Natural killer cell treated with Interleukin-12 subunit alpha and Interleukin-12 subunit beta and Interleukin-15 and Interleukin-18, amount 100 ng/mL, for 72 hours (primary cell): ENCODE measurements around the gene AWAT2. TPM values are rescaled to one million over a fixed set of nuclear protein-coding genes. Genes with fewer than 3 reads are reported as not detected.

Source experiments
- ATAC-seq, 2 donors: fragments of 150-1000 bp; cut with Tn5 transposase in 1 of 2; sonication (Bioruptor Pico), chemical (Tn5 transposase) in 1 of 2; 2 replicates each; pipeline ENCODE4 v1.10.0; 2021
- DNase-seq: peaks from one replicate; pipeline ENCODE4 v3.0.0; 2022; ENCODE audit warnings: low spot score
- H3K27ac Mint-ChIP-seq, 2 donors: 1 replicate in 1 of 2; 2 replicates in 1 of 2; pipeline ENCODE4 v1.8.0; 2022; ENCODE audit warnings: mixed read lengths in 2 of 2, mild to moderate bottlenecking in 1 of 2, moderate library complexity in 1 of 2
- H3K27me3 Mint-ChIP-seq, 2 donors: 1 replicate in 1 of 2; 2 replicates in 1 of 2; pipeline ENCODE4 v1.8.0; 2022; ENCODE audit warnings: mixed read lengths in 2 of 2
- H3K36me3 Mint-ChIP-seq: one replicate; pipeline ENCODE4 v1.8.0; 2022; ENCODE audit warnings: mixed read lengths
- H3K4me1 Mint-ChIP-seq, 2 donors: 1 replicate in 1 of 2; 2 replicates in 1 of 2; pipeline ENCODE4 v1.8.0; 2022; ENCODE audit warnings: low read depth in 2 of 2, mixed read lengths in 2 of 2, mild to moderate bottlenecking in 1 of 2
- H3K4me3 Mint-ChIP-seq: one replicate; pipeline ENCODE4 v1.8.0; 2022; ENCODE audit warnings: mixed read lengths
- H3K9me3 Mint-ChIP-seq: 2 replicates; pipeline ENCODE4 v1.8.0; 2022; ENCODE audit warnings: mixed read lengths
- total RNA-seq, 2 donors: library from RNA; stranded (reverse); gene quantifications; one replicate each; pipeline ENCODE4 v1.2.3, GENCODE V29; 2022

Gene AWAT2
- total RNA-seq, 2 donors from 2014 or later, result not detected

DNA sequence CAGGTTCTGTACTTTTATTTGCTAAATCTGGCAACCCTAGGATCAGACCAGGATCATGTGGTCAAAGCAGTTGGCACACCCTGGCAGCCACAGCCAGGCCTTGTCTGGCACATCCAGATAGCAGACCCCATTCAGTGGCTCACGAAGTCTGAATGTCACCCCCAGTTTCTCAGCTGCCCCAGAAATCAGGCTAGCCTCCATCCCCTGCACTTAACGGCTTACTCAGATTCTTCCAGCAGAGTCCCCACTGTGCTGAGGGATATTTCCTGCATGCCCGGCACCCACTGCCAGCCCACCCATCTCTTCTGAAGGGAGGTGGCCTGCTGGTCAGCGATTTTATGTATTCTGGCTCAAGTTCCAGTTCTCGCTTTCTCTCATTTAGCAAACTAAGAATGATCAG is 4.7 kb upstream of the AWAT2 start:
- H3K27ac Mint-ChIP-seq, result no peak overlapping the region
- ATAC-seq, result no peak
- H3K4me1 Mint-ChIP-seq, result no peaks in the 10 kb centered on the region
- H3K27me3 Mint-ChIP-seq, result peaks cover 0 to 21% of the 10 kb centered on the region in 2 donors
- H3K4me3 Mint-ChIP-seq, result no peak overlapping the region
- H3K9me3 Mint-ChIP-seq, result no peaks in the 10 kb centered on the region
- DNase-seq, result no peak
- H3K36me3 Mint-ChIP-seq, result no peaks in the 10 kb centered on the region

- Mint-ChIP-seq H3K9me3 (no peaks in the 10 kb centered on the region), H3K4me1 (no peaks in the 10 kb centered on the region), H3K27me3 (peaks cover 7 to 21% of the 10 kb centered on the region in 2 donors), H3K27ac (no peak overlapping the region), H3K4me3 (no peak overlapping the region), H3K36me3 (no peaks in the 10 kb centered on the region)
- peak in 1 of 2 donors; percentile 30 for ATAC-seq
- no peak for DNase-seq
Measured at GRCh38 chrX:70052895-70053615, 3.3 kb upstream of the AWAT2 start.

DNA sequence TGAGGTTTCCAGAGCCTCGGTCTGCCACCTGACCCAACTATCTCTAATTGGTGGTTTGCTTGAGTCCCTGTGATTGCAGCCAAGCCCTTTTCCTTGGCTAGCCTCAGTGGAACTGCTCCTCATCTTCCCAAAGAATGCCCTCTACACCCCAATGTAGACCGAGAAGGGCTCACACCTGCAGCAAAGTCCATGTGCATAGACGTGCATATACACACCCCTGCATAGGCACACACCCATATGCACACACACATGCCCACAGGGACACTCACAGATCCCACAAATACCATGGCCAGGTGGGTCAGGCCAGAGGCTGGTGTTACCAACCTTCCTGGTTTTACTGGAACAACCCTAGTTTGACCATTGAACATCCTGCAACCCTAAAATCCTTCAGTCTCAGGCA is 332 bp downstream of the AWAT2 start:
- Mint-ChIP-seq H3K27ac (no peak overlapping the region), H3K4me3 (no peak overlapping the region), H3K36me3 (no peaks in the 10 kb centered on the region), H3K9me3 (no peaks in the 10 kb centered on the region), H3K4me1 (no peaks in the 10 kb centered on the region), H3K27me3 (peaks cover 11 to 18% of the 10 kb centered on the region in 2 donors)
- no peak for DNase-seq
- no peak for ATAC-seq

GRCh38 chrX:70046978-70047377 is 2.8 kb downstream of the AWAT2 start:
- no peaks in the 10 kb centered on the region for H3K9me3 Mint-ChIP-seq
- ATAC-seq (no peak), DNase-seq (no peak)
- H3K4me3 Mint-ChIP-seq, result no peak overlapping the region
- no peak overlapping the region for H3K27ac Mint-ChIP-seq
- peaks cover 11 to 16% of the 10 kb centered on the region in 2 donors for H3K27me3 Mint-ChIP-seq
- H3K4me1 Mint-ChIP-seq, result no peaks in the 10 kb centered on the region
- no peaks in the 10 kb centered on the region for H3K36me3 Mint-ChIP-seq

DNA sequence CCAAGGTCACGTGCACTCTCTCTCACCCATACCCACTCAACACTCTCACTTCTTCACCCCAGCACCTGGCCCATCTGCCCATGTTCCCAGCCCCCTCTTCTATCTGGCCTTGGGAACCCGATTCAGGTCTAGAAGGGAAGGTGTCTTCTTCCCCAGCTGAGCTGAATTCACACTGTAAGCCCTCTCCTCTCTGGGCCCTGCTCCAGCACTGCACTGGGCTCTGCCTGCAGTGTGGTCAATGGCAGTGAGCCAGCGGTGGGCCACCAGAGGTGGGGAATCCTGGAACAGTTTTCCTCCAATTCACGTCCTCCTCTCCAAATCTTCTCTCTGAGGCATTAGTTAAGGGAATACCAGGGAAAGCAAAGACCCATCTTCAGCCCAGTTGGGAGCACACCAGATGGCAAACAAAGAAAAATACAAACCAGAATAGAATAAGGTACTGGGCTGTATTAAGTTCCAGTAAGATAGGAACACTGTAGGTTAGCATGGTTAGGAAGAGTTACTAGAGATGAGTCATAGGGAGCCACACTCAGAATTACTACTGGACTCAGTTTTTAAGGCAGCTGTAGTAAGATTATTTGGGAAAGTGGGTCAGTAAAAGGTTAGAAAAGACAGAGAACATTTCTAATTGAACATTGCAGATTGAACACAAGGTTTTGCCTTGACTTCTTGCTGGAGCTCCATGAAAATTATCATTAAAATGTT is 5.0 kb downstream of the AWAT2 start:
- ATAC-seq, result peak in 1 of 2 donors; percentile 40

DNA sequence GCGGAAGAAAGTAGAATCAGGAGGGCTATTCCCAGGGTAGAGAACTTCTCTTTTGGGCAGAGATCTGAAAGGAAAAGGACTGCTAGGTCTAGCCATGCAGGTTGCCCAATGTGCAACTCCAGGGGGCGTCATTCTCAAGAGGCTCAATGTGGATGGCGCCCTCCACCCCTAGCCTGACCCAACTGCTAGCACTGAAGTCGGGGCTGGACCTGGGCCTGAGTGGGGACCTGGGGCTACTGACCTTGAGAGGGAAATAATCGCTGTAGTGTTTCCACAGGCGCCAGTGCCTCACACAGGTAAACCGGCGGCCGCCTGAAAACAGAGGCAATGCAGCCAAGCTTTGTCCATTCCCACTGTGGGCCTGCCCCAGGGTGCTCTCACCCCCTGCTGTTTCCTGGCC is 6.1 kb downstream of the AWAT2 start:
- H3K9me3 Mint-ChIP-seq, result no peaks in the 10 kb centered on the region
- H3K4me1 Mint-ChIP-seq, result no peaks in the 10 kb centered on the region
- no peak overlapping the region for H3K27ac Mint-ChIP-seq
- H3K36me3 Mint-ChIP-seq, result no peaks in the 10 kb centered on the region
- H3K27me3 Mint-ChIP-seq, result peaks cover 10 to 16% of the 10 kb centered on the region in 2 donors
- no peak for DNase-seq
- ATAC-seq, result peak in 1 of 2 donors; percentile 2
- H3K4me3 Mint-ChIP-seq, result no peak overlapping the region

More for the DNA sequence above, 5.0 kb downstream of the AWAT2 start:
- H3K4me3 Mint-ChIP-seq, result no peak overlapping the region
- peaks cover 11 to 16% of the 10 kb centered on the region in 2 donors for H3K27me3 Mint-ChIP-seq
- no peak for DNase-seq
- H3K4me1 Mint-ChIP-seq, result no peaks in the 10 kb centered on the region
- H3K9me3 Mint-ChIP-seq, result no peaks in the 10 kb centered on the region
- H3K27ac Mint-ChIP-seq, result no peak overlapping the region
- no peaks in the 10 kb centered on the region for H3K36me3 Mint-ChIP-seq

GRCh38 chrX:70042399-70043371 is 7.1 kb downstream of the AWAT2 start:
- Mint-ChIP-seq H3K4me3 (no peak overlapping the region), H3K36me3 (no peaks in the 10 kb centered on the region), H3K4me1 (no peaks in the 10 kb centered on the region), H3K9me3 (no peaks in the 10 kb centered on the region), H3K27ac (no peak overlapping the region), H3K27me3 (peaks cover under 1 to 10% of the 10 kb centered on the region in 2 donors)
- DNase-seq (no peak), ATAC-seq (no peak)

DNA sequence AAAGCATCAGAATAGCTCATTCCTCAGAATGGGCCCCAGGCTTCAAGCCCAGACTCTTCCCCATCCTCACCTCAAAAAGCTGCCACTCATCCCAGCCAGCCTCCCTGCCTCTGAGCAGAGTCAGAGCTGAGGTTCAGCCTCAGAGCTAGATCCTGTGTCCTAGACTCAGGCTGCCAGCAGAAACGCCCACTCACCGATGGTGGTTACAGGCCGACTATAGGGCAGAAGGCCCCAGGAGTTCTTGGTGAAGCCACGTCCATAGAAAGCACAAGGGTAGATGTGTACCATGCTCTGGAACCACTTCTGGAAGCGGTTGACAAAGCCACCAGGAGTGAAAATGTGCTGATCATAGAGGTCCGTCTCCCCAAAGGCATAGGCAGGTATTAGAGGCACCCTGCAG is 7.7 kb downstream of the AWAT2 start:
- no peaks in the 10 kb centered on the region for H3K4me1 Mint-ChIP-seq
- DNase-seq (no peak), ATAC-seq (no peak)
- no peaks in the 10 kb centered on the region for H3K9me3 Mint-ChIP-seq
- H3K4me3 Mint-ChIP-seq, result no peak overlapping the region
- H3K36me3 Mint-ChIP-seq, result no peaks in the 10 kb centered on the region
- H3K27ac Mint-ChIP-seq, result no peak overlapping the region
- peaks cover 0 to 10% of the 10 kb centered on the region in 2 donors for H3K27me3 Mint-ChIP-seq

- no peak for ATAC-seq
- Mint-ChIP-seq H3K36me3 (no peaks in the 10 kb centered on the region), H3K4me1 (no peaks in the 10 kb centered on the region), H3K27me3 (peaks cover 0 to 5% of the 10 kb centered on the region in 2 donors), H3K9me3 (no peaks in the 10 kb centered on the region), H3K4me3 (no peak overlapping the region), H3K27ac (no peak overlapping the region)
- no peak for DNase-seq
Measured at GRCh38 chrX:70039758-70040157, 10.0 kb downstream of the AWAT2 start.

DNA sequence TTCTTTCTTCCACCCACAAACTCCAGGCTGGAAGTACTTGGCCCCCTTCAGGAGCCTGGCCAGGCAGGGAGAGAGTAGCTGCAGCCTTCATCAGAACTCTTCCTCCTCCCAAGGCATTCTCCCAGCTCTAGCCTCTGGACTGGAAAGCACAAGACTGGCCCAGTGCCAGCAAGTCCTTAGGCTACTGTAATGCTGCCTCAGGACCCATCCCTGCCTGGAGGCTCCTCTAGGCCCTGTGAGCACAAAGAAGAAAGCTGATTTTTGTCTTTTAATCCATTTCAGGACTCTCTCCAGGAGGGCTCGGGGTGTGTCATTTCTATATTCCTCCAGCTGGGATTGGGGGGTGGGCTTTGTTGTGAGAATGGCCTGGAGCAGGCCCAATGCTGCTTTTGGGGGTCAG is 10.8 kb downstream of the AWAT2 start:
- DNase-seq, result no peak
- no peak for ATAC-seq
- H3K27me3 Mint-ChIP-seq, result peaks cover 0 to 2% of the 10 kb centered on the region in 2 donors
- no peak overlapping the region for H3K27ac Mint-ChIP-seq
- H3K4me1 Mint-ChIP-seq, result no peaks in the 10 kb centered on the region
- no peaks in the 10 kb centered on the region for H3K36me3 Mint-ChIP-seq
- no peak overlapping the region for H3K4me3 Mint-ChIP-seq
- H3K9me3 Mint-ChIP-seq, result no peaks in the 10 kb centered on the region

DNA sequence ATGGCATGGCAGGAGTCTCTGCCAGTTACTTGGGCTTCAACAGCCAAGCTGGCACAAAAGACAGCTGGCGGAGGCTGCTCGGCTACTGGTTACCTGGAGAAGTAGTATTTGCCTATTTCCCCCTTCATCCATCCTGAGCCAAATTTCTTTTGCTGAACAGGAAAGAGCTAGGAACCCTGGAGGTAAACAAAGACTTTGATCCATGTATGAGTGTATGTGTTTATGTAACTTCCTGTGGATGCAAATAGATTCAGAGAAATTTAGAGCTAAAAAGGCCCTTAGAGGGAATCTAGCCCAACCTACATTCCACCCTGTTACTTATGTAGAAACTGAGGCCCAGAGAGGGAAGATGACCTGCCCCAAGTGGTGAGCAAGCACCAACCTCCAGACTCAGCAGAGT is 11.2 kb downstream of the AWAT2 start:
- Mint-ChIP-seq H3K36me3 (no peaks in the 10 kb centered on the region), H3K4me1 (no peaks in the 10 kb centered on the region), H3K9me3 (no peaks in the 10 kb centered on the region), H3K27ac (no peak overlapping the region), H3K27me3 (peaks cover 0 to 2% of the 10 kb centered on the region in 2 donors), H3K4me3 (no peak overlapping the region)
- ATAC-seq, result no peak
- no peak for DNase-seq

- Mint-ChIP-seq H3K4me1 (no peaks in the 10 kb centered on the region), H3K9me3 (no peaks in the 10 kb centered on the region), H3K36me3 (no peaks in the 10 kb centered on the region), H3K27ac (no peak overlapping the region), H3K4me3 (no peak overlapping the region), H3K27me3 (peaks cover 0 to 7% of the 10 kb centered on the region in 2 donors)
- ATAC-seq, result no peak
- DNase-seq, result no peak
Measured at GRCh38 chrX:70034646-70035045, 15.1 kb downstream of the AWAT2 start.

- H3K4me1 Mint-ChIP-seq, result no peaks in the 10 kb centered on the region
- H3K9me3 Mint-ChIP-seq, result no peaks in the 10 kb centered on the region
- no peaks in the 10 kb centered on the region for H3K36me3 Mint-ChIP-seq
- no peak overlapping the region for H3K27ac Mint-ChIP-seq
- peaks cover 0 to 7% of the 10 kb centered on the region in 2 donors for H3K27me3 Mint-ChIP-seq
- ATAC-seq, result no peak
- no peak overlapping the region for H3K4me3 Mint-ChIP-seq
- DNase-seq, result no peak
Measured at GRCh38 chrX:70033348-70034051, 16.2 kb downstream of the AWAT2 start.
